Trophoblast cell (in vitro differentiated cells and primary cell): ENCODE results near the gene LPCAT3.
A peak's percentile ranks its signal among the peaks of the same experiment; 100 is the strongest.

ENCODE experiments used
- DNase-seq, 2 donors: peaks; one replicate each; pipeline ENCODE4 v3.0.0-alpha.2; 2016
- H2AFZ ChIP-seq: 2 replicates; pipeline ENCODE4 v1.6.1; 2013; ENCODE audit warnings: low read length, moderate library complexity, mild to moderate bottlenecking; ENCODE audit not compliant: insufficient read depth, poor library complexity
- H2AK5ac ChIP-seq: 2 replicates; pipeline ENCODE4 v1.6.1; 2013; ENCODE audit warnings: mild to moderate bottlenecking, low read length
- H2BK120ac ChIP-seq: 2 replicates; pipeline ENCODE4 v1.6.1; 2013; ENCODE audit warnings: low read length, mild to moderate bottlenecking, moderate library complexity; ENCODE audit not compliant: insufficient read depth, poor library complexity
- H2BK12ac ChIP-seq: 2 replicates; pipeline ENCODE4 v1.6.1; 2013; ENCODE audit warnings: mild to moderate bottlenecking, low read length, moderate library complexity
- H2BK5ac ChIP-seq: 2 replicates; pipeline ENCODE4 v1.6.1; 2013; ENCODE audit warnings: low read length, low read depth, moderate library complexity, mild to moderate bottlenecking; ENCODE audit not compliant: poor library complexity
- H3K14ac ChIP-seq: 2 replicates; pipeline ENCODE4 v1.6.1; 2013; ENCODE audit warnings: mild to moderate bottlenecking, low read length
- H3K18ac ChIP-seq: 2 replicates; pipeline ENCODE4 v1.6.1; 2013; ENCODE audit warnings: mild to moderate bottlenecking, low read length
- H3K23ac ChIP-seq: 2 replicates; pipeline ENCODE4 v1.6.1; 2013; ENCODE audit warnings: low read length
- H3K27ac ChIP-seq: 2 replicates; pipeline ENCODE4 v1.5.1; 2013; ENCODE audit warnings: low read depth, mild to moderate bottlenecking, inconsistent platforms, low read length, moderate library complexity
- H3K27me3 ChIP-seq: 2 replicates; pipeline ENCODE4 v1.6.1; 2013; ENCODE audit warnings: inconsistent platforms, mild to moderate bottlenecking, low read length, moderate library complexity; ENCODE audit not compliant: insufficient read depth
- H3K36me3 ChIP-seq, 2 experiments: 1 replicate in 1 of 2; 2 replicates in 1 of 2; pipeline ENCODE4 v1.6.1; 2013; ENCODE audit warnings: low read length in 2 of 2, mild to moderate bottlenecking in 2 of 2, moderate library complexity in 1 of 2; ENCODE audit not compliant: insufficient read depth in 2 of 2, control insufficient read depth in 1 of 2
- H3K4ac ChIP-seq: 2 replicates; pipeline ENCODE4 v1.6.1; 2013; ENCODE audit warnings: low read depth, mild to moderate bottlenecking, low read length, moderate library complexity
- H3K4me1 ChIP-seq, 2 experiments: 1 replicate in 1 of 2; 2 replicates in 1 of 2; pipeline ENCODE4 v1.6.1; 2013; ENCODE audit warnings: low read length in 2 of 2, mild to moderate bottlenecking in 2 of 2, moderate library complexity in 1 of 2; ENCODE audit not compliant: insufficient read depth in 2 of 2, control insufficient read depth in 1 of 2
- H3K4me2 ChIP-seq: 2 replicates; pipeline ENCODE4 v1.6.1; 2013; ENCODE audit warnings: inconsistent platforms, mild to moderate bottlenecking, low read length, moderate library complexity
- H3K4me3 ChIP-seq: 2 replicates; pipeline ENCODE4 v1.5.1; 2013; ENCODE audit warnings: mild to moderate bottlenecking, low read depth, low read length, inconsistent platforms
- H3K79me1 ChIP-seq: one replicate; pipeline ENCODE4 v1.6.1; 2013; ENCODE audit warnings: low read length
- H3K79me2 ChIP-seq: 2 replicates; pipeline ENCODE4 v1.6.1; 2013; ENCODE audit warnings: low read length, mild to moderate bottlenecking; ENCODE audit not compliant: control insufficient read depth, insufficient read depth, poor library complexity
- H3K9ac ChIP-seq: 2 replicates; pipeline ENCODE4 v1.6.1; 2013; ENCODE audit warnings: mild to moderate bottlenecking, low read length
- H3K9me3 ChIP-seq: 2 replicates; pipeline ENCODE4 v1.6.1; 2013; ENCODE audit warnings: low read depth, mild to moderate bottlenecking, control low read depth, inconsistent platforms, low read length; ENCODE audit not compliant: insufficient read depth
- H4K12ac ChIP-seq: 2 replicates; pipeline ENCODE4 v1.6.1; 2013; ENCODE audit warnings: low read depth, mild to moderate bottlenecking, low read length, moderate library complexity
- H4K8ac ChIP-seq: 2 replicates; pipeline ENCODE4 v1.6.1; 2013; ENCODE audit warnings: low read depth, mild to moderate bottlenecking, low read length, moderate library complexity
- H4K91ac ChIP-seq: one replicate; pipeline ENCODE4 v1.6.1; 2013; ENCODE audit warnings: low read depth, mild to moderate bottlenecking, low read length, moderate library complexity
- WGBS: extraction: QIAGEN DNeasy Blood & Tissue Kit; methylation state at CpG from one replicate; pipeline ENCODE4 v1.1.7; 2013; ENCODE audit warnings: missing lambda C conversion rate; ENCODE audit not compliant: insufficient read length, insufficient coverage; ENCODE audit errors: extremely low coverage; 5-methylcytosine and 5-hydroxymethylcytosine counted together

The LPCAT3 gene

GRCh38 chr12:6952121-6952862 lies 66.0 kb downstream of the LPCAT3 start:
- Histone ChIP-seq H3K4me3 (no peak overlapping the region), H3K9ac (no peak overlapping the region), H3K79me1 (no peaks in the 10 kb centered on the region), H3K27me3 (no peaks in the 10 kb centered on the region), H4K8ac (no peak overlapping the region), H2BK120ac (no peak overlapping the region), H2AFZ (no peak overlapping the region), H4K91ac (no peak overlapping the region), H3K4ac (no peak overlapping the region), H3K36me3 (peaks cover 8 to 9% of the 10 kb centered on the region in 2 experiments), H2AK5ac (no peak overlapping the region), H3K27ac (no peak overlapping the region), H2BK5ac (no peak overlapping the region), H3K18ac (no peak overlapping the region), H3K14ac (no peak overlapping the region), H3K4me2 (no peak overlapping the region), H3K23ac (no peak overlapping the region), H3K79me2 (no peaks in the 10 kb centered on the region), H3K9me3 (no peaks in the 10 kb centered on the region), H3K4me1 (peaks cover 5 to 10% of the 10 kb centered on the region in 2 experiments), H4K12ac (no peak overlapping the region), H2BK12ac (no peak overlapping the region)
- no CpG with 5 or more reads among the region's 22 CpGs for WGBS
- DNase-seq = no peak

- H3K4ac ChIP-seq = no peak overlapping the region
- no peak overlapping the region for H2BK12ac ChIP-seq
- no peak overlapping the region for H2BK5ac ChIP-seq
- no peak overlapping the region for H3K27ac ChIP-seq
- H3K79me2 ChIP-seq = no peaks in the 10 kb centered on the region
- no peak overlapping the region for H3K9ac ChIP-seq
- H3K4me3 ChIP-seq = no peak overlapping the region
- H3K79me1 ChIP-seq = peaks cover 3% of the 10 kb centered on the region
- H4K91ac ChIP-seq = peak overlapping the region; percentile 51
- no peak overlapping the region for H4K12ac ChIP-seq
- H3K4me2 ChIP-seq = no peak overlapping the region
- no CpG with 5 or more reads among the region's 20 CpGs for WGBS
- H3K18ac ChIP-seq = peak overlapping the region; percentile 65
- H3K27me3 ChIP-seq = no peaks in the 10 kb centered on the region
- no peak overlapping the region for H3K23ac ChIP-seq
- peak overlapping the region; percentile 2 for H2AK5ac ChIP-seq
- DNase-seq = no peak
- no peak overlapping the region for H4K8ac ChIP-seq
- H2BK120ac ChIP-seq = no peak overlapping the region
- no peak overlapping the region for H2AFZ ChIP-seq
- no peak overlapping the region for H3K14ac ChIP-seq
- no peaks in the 10 kb centered on the region for H3K9me3 ChIP-seq
- H3K36me3 ChIP-seq = peaks cover 7 to 8% of the 10 kb centered on the region in 2 experiments
- H3K4me1 ChIP-seq = peaks cover 6 to 10% of the 10 kb centered on the region in 2 experiments
Observed at GRCh38 chr12:6951551-6952120, 66.6 kb downstream of the LPCAT3 start.

GRCh38 chr12:6950811-6951540 lies 67.3 kb downstream of the LPCAT3 start, which contains the start of gene PTPN6:
TSS of gene PTPN6 (plus strand) at chr12:6951356. CDS start at chr12:6951513, 157 bp downstream.
- H2BK12ac ChIP-seq = no peak within 1 kb of the TSS
- no peak within 1 kb of the TSS for H3K14ac ChIP-seq
- peaks cover 6% of the 10 kb centered on the region for H3K79me1 ChIP-seq
- no peak within 1 kb of the TSS for H2AFZ ChIP-seq
- H3K27ac ChIP-seq = no peak within 1 kb of the TSS
- peaks cover 8 to 11% of the 10 kb centered on the region in 2 experiments for H3K4me1 ChIP-seq
- H3K18ac ChIP-seq = peak within 1 kb of the TSS; percentile 65
- no peak within 1 kb of the TSS for H3K4me3 ChIP-seq
- no peak within 1 kb of the TSS for H3K4ac ChIP-seq
- WGBS = no CpG with 5 or more reads among the region's 25 CpGs
- no peaks in the 10 kb centered on the region for H3K27me3 ChIP-seq
- H3K4me2 ChIP-seq = no peak within 1 kb of the TSS
- no peak within 1 kb of the TSS for H4K12ac ChIP-seq
- DNase-seq = no peak
- no peak within 1 kb of the TSS for H3K23ac ChIP-seq
- peak within 1 kb of the TSS; percentile 2 for H2AK5ac ChIP-seq
- no peak within 1 kb of the TSS for H4K8ac ChIP-seq
- no peak within 1 kb of the TSS for H3K9ac ChIP-seq
- H3K9me3 ChIP-seq = no peaks in the 10 kb centered on the region
- H2BK120ac ChIP-seq = no peak within 1 kb of the TSS
- no peak within 1 kb of the TSS for H2BK5ac ChIP-seq
- peaks cover 1 to 2% of the 10 kb centered on the region in 2 experiments for H3K36me3 ChIP-seq
- peak within 1 kb of the TSS; percentile 51 for H4K91ac ChIP-seq
- H3K79me2 ChIP-seq = no peaks in the 10 kb centered on the region

- H3K14ac ChIP-seq = no peak overlapping the region
- no CpG with 5 or more reads among the region's 1 CpG for WGBS
Observed at GRCh38 chr12:6950401-6950801, 67.9 kb downstream of the LPCAT3 start.

More at GRCh38 chr12:6950401-6950801, 67.9 kb downstream of the LPCAT3 start:
- Histone ChIP-seq H2BK5ac (no peak overlapping the region), H3K36me3 (no peaks in the 10 kb centered on the region), H2AK5ac (no peak overlapping the region), H3K4me2 (no peak overlapping the region), H3K23ac (no peak overlapping the region), H2BK120ac (no peak overlapping the region), H3K9ac (no peak overlapping the region), H3K4ac (no peak overlapping the region), H3K79me2 (no peaks in the 10 kb centered on the region), H4K12ac (no peak overlapping the region), H3K27me3 (no peaks in the 10 kb centered on the region), H3K9me3 (no peaks in the 10 kb centered on the region), H3K79me1 (peaks cover 10% of the 10 kb centered on the region), H2BK12ac (no peak overlapping the region), H3K4me1 (peaks cover 13 to 17% of the 10 kb centered on the region in 2 experiments), H4K91ac (no peak overlapping the region), H3K27ac (no peak overlapping the region), H4K8ac (no peak overlapping the region), H3K18ac (no peak overlapping the region), H2AFZ (no peak overlapping the region), H3K4me3 (no peak overlapping the region)
- DNase-seq = peak in 1 of 2 donors; percentile 28
